Endodermal cell (in vitro differentiated cells): ENCODE data around the gene C13orf42. TPM values are rescaled to one million over a fixed set of nuclear protein-coding genes. Genes with fewer than 3 reads are reported as not detected.

ENCODE experiments used
- DNase-seq: peaks from one replicate; pipeline ENCODE4 v3.0.0-alpha.2; 2017
- H3K27ac ChIP-seq: 2 replicates; pipeline ENCODE4 v1.5.1; 2013; ENCODE audit warnings: mild to moderate bottlenecking, low read depth, low read length, moderate library complexity
- H3K27me3 ChIP-seq: 2 replicates; pipeline ENCODE4 v1.6.1; 2013; ENCODE audit warnings: mild to moderate bottlenecking, low read length, moderate library complexity; ENCODE audit not compliant: insufficient read depth, control insufficient read depth, poor library complexity, severe bottlenecking
- H3K36me3 ChIP-seq: 2 replicates; pipeline ENCODE4 v1.7.0; 2013; ENCODE audit warnings: mild to moderate bottlenecking, low read length, moderate library complexity; ENCODE audit not compliant: control insufficient read depth, insufficient read depth
- H3K4me1 ChIP-seq: one replicate; pipeline ENCODE4 v1.7.0; 2013; ENCODE audit warnings: low read length; ENCODE audit not compliant: control insufficient read depth, insufficient read depth
- H3K4me3 ChIP-seq: 2 replicates; pipeline ENCODE4 v1.5.1; 2013; ENCODE audit warnings: mild to moderate bottlenecking, low read length, moderate library complexity
- H3K9ac ChIP-seq: 2 replicates; pipeline ENCODE4 v1.6.1; 2013; ENCODE audit warnings: mild to moderate bottlenecking, low read length, moderate library complexity; ENCODE audit not compliant: poor library complexity, severe bottlenecking; ENCODE audit errors: extremely low read depth
- H3K9me3 ChIP-seq: 2 replicates; pipeline ENCODE4 v1.6.1; 2013; ENCODE audit warnings: mild to moderate bottlenecking, low read length, moderate library complexity; ENCODE audit not compliant: control insufficient read depth
- H3K27ac Mint-ChIP-seq: 2 replicates; pipeline ENCODE4 v1.8.0; 2020; ENCODE audit warnings: mixed read lengths
- H3K27me3 Mint-ChIP-seq: 2 replicates; pipeline ENCODE4 v1.8.0; 2021; ENCODE audit warnings: mild to moderate bottlenecking, mixed read lengths; ENCODE audit not compliant: insufficient read depth
- H3K36me3 Mint-ChIP-seq: 2 replicates; pipeline ENCODE4 v1.8.0; 2020; ENCODE audit warnings: low read depth, mixed read lengths
- H3K4me1 Mint-ChIP-seq: 2 replicates; pipeline ENCODE4 v1.8.0; 2020; ENCODE audit warnings: mixed read lengths
- H3K4me3 Mint-ChIP-seq: 2 replicates; pipeline ENCODE4 v1.8.0; 2020; ENCODE audit warnings: mild to moderate bottlenecking, moderate library complexity, mixed read lengths
- H3K9me3 Mint-ChIP-seq: 2 replicates; pipeline ENCODE4 v1.8.0; 2020; ENCODE audit warnings: mild to moderate bottlenecking, mixed read lengths
- CTCF ChIP-seq: fragments of 200-600 bp; sonication (generic); conservative IDR thresholded peaks from 2 replicates; pipeline ENCODE4 v1.5.0; 2021; ENCODE audit warnings: antibody characterized with exemption, mild to moderate bottlenecking
- WGBS, 2 experiments: methylation state at CpG; one replicate each; pipeline versions ENCODE4 v1.1.5 to v1.1.7; 2013; ENCODE audit warnings: missing lambda C conversion rate in 2 of 2, mixed read lengths in 1 of 2; ENCODE audit not compliant: insufficient coverage in 1 of 2, insufficient read length in 1 of 2; 5-methylcytosine and 5-hydroxymethylcytosine counted together
- total RNA-seq, 2 donors: library from RNA; stranded (reverse); fragmentation: NEBNext Ultra II Directional in 1 of 2; extraction: Animal tissue kit (Norgen Biotek cat#: 25700) in 1 of 2; gene quantifications; 2 replicates in 1 of 2; 3 replicates in 1 of 2; pipeline ENCODE4 v1.2.1, GENCODE V29; 2021

Gene C13orf42
- total RNA-seq, 2 donors from 2014 or later: 19.0 to 27.7 TPM

GRCh38 chr13:51050021-51050830 lies 60.8 kb downstream of the C13orf42 start:
- no peak overlapping the region for H3K27ac ChIP-seq
- H3K4me3 ChIP-seq: no peak overlapping the region
- H3K36me3 ChIP-seq: no peaks in the 10 kb centered on the region
- H3K27ac Mint-ChIP-seq: no peak overlapping the region
- no peaks in the 10 kb centered on the region for H3K36me3 Mint-ChIP-seq
- no peaks in the 10 kb centered on the region for H3K9me3 Mint-ChIP-seq
- peak; percentile 40 for DNase-seq
- no peaks in the 10 kb centered on the region for H3K27me3 Mint-ChIP-seq
- no peak overlapping the region for H3K4me3 Mint-ChIP-seq
- no peak for TF ChIP-seq CTCF
- no peak overlapping the region for H3K9ac ChIP-seq
- 92 to 93% methylated on average over 14 of the region's 14 CpGs for WGBS, 2 experiments
- no peaks in the 10 kb centered on the region for H3K9me3 ChIP-seq
- no peaks in the 10 kb centered on the region for H3K27me3 ChIP-seq
- no peaks in the 10 kb centered on the region for H3K4me1 ChIP-seq
- peaks cover 3% of the 10 kb centered on the region for H3K4me1 Mint-ChIP-seq

- H3K4me3 ChIP-seq: no peak overlapping the region
- Mint-ChIP-seq H3K4me3 (no peak overlapping the region), H3K36me3 (no peaks in the 10 kb centered on the region), H3K4me1 (peaks cover 3% of the 10 kb centered on the region), H3K9me3 (no peaks in the 10 kb centered on the region), H3K27ac (no peak overlapping the region), H3K27me3 (no peaks in the 10 kb centered on the region)
- no peak overlapping the region for H3K9ac ChIP-seq
- no peak for DNase-seq
- no peaks in the 10 kb centered on the region for H3K27me3 ChIP-seq
- H3K4me1 ChIP-seq: no peaks in the 10 kb centered on the region
- H3K36me3 ChIP-seq: no peaks in the 10 kb centered on the region
- TF ChIP-seq CTCF: no peak
- no peak overlapping the region for H3K27ac ChIP-seq
- no peaks in the 10 kb centered on the region for H3K9me3 ChIP-seq
These were observed 62.5 kb downstream of the C13orf42 start for GRCh38 chr13:51048616-51049015.

GRCh38 chr13:51048166-51048461 lies 63.0 kb downstream of the C13orf42 start:
- Histone ChIP-seq H3K9ac (no peak overlapping the region), H3K4me1 (no peaks in the 10 kb centered on the region), H3K4me3 (no peak overlapping the region), H3K9me3 (no peaks in the 10 kb centered on the region), H3K27me3 (no peaks in the 10 kb centered on the region), H3K36me3 (no peaks in the 10 kb centered on the region), H3K27ac (no peak overlapping the region)
- Mint-ChIP-seq H3K4me3 (no peak overlapping the region), H3K36me3 (no peaks in the 10 kb centered on the region), H3K27ac (no peak overlapping the region), H3K4me1 (peaks cover 3% of the 10 kb centered on the region), H3K27me3 (no peaks in the 10 kb centered on the region), H3K9me3 (no peaks in the 10 kb centered on the region)
- peak; percentile 14 for DNase-seq
- WGBS, 2 experiments: 83% methylated on average over 2 of the region's 2 CpGs; no CpG with 5 or more reads in 1 of the 2 experiments
- TF ChIP-seq CTCF: no peak
